ENCODE measurements around the gene DDR2. TPM values are rescaled to one million over a fixed set of nuclear protein-coding genes. Genes with fewer than 3 reads are reported as not detected.
"Not testable (repeated sequence)": the region's sequence is repeated elsewhere in the genome, so short reads cannot be mapped to it uniquely, and the experiment has no call there.

Gene DDR2
- total RNA-seq, 2 experiments from 2014 or later: 0.19 to 0.36 TPM

GRCh38 chr1:162788783-162789182 lies 156.5 kb downstream of the DDR2 start:
- POLR2A ChIA-PET; H3K4me1 Mint-ChIP-seq (ENCODE audit: low read depth); H3K36me3 Mint-ChIP-seq; CTCF ChIA-PET; H3K4me3 Mint-ChIP-seq; H3K27ac Mint-ChIP-seq; H3K27me3 Mint-ChIP-seq; H3K9me3 Mint-ChIP-seq; intact Hi-C loops (cut with micrococcal nuclease): not testable (repeated sequence)
- peak; percentile 13 for DNase-seq

GRCh38 chr1:162790303-162790984 lies 158.2 kb downstream of the DDR2 start, which contains the start of gene HSD17B7:
HSD17B7 (plus strand) TSS chr1:162790702; CDS start chr1:162790801, 99 bp downstream.
- H3K36me3 Mint-ChIP-seq; H3K27me3 Mint-ChIP-seq; POLR2A ChIA-PET; H3K9me3 Mint-ChIP-seq; CTCF ChIA-PET; H3K4me1 Mint-ChIP-seq (ENCODE audit: low read depth): not testable (repeated sequence)
- DNase-seq: peak; percentile 86
- Mint-ChIP-seq H3K27ac (peak within 1 kb of the TSS; percentile 92), H3K4me3 (peak within 1 kb of the TSS; percentile 90)
- intact Hi-C loops (cut with micrococcal nuclease): loop anchor here (5.0 kb wide), 1 partner anchor 228 kb away; the partner anchor contains the start of gene UAP1

- Mint-ChIP-seq H3K4me3 (peak overlapping the region; percentile 90), H3K27ac (peak overlapping the region; percentile 92)
- H3K9me3 Mint-ChIP-seq; H3K36me3 Mint-ChIP-seq; POLR2A ChIA-PET; H3K27me3 Mint-ChIP-seq; CTCF ChIA-PET; DNase-seq; H3K4me1 Mint-ChIP-seq (ENCODE audit: low read depth): not testable (repeated sequence)
- intact Hi-C loops (cut with micrococcal nuclease): loop anchor here (5.0 kb wide), 1 partner anchor 229 kb away; the partner anchor contains the start of gene UAP1
Observed at GRCh38 chr1:162790985-162791357, 158.7 kb downstream of the DDR2 start.

- H3K27ac Mint-ChIP-seq; CTCF ChIA-PET; DNase-seq; H3K9me3 Mint-ChIP-seq; POLR2A ChIA-PET; H3K4me1 Mint-ChIP-seq (ENCODE audit: low read depth); H3K27me3 Mint-ChIP-seq; H3K4me3 Mint-ChIP-seq: not testable (repeated sequence)
- peaks cover 25% of the 10 kb centered on the region for H3K36me3 Mint-ChIP-seq
- intact Hi-C loops (cut with micrococcal nuclease): loop anchor here (5.0 kb wide), 1 partner anchor 232 kb away; the partner anchor contains the start of gene UAP1
Observed at GRCh38 chr1:162794284-162794683, 162.0 kb downstream of the DDR2 start.

- H3K4me1 Mint-ChIP-seq (ENCODE audit: low read depth); H3K27ac Mint-ChIP-seq; DNase-seq; H3K4me3 Mint-ChIP-seq; H3K9me3 Mint-ChIP-seq; CTCF ChIA-PET; intact Hi-C loops (cut with micrococcal nuclease); H3K27me3 Mint-ChIP-seq; POLR2A ChIA-PET: not testable (repeated sequence)
- H3K36me3 Mint-ChIP-seq: peaks cover 43% of the 10 kb centered on the region
Observed at GRCh38 chr1:162796617-162797279, 164.5 kb downstream of the DDR2 start.

- peaks cover 53% of the 10 kb centered on the region for H3K36me3 Mint-ChIP-seq
- H3K27ac Mint-ChIP-seq; H3K9me3 Mint-ChIP-seq; H3K4me1 Mint-ChIP-seq (ENCODE audit: low read depth); H3K4me3 Mint-ChIP-seq; POLR2A ChIA-PET; DNase-seq; intact Hi-C loops (cut with micrococcal nuclease); H3K27me3 Mint-ChIP-seq: not testable (repeated sequence)
- CTCF ChIA-PET: interaction anchor here (2.2 kb wide), 1 partner anchor 187 kb away, joined by 8 read pairs; no protein-coding TSS in a partner anchor
Observed at GRCh38 chr1:162799995-162800830, 167.9 kb downstream of the DDR2 start.

GRCh38 chr1:162807503-162807902 lies 175.2 kb downstream of the DDR2 start:
- H3K27ac Mint-ChIP-seq; intact Hi-C loops (cut with micrococcal nuclease); H3K4me3 Mint-ChIP-seq; DNase-seq; H3K4me1 Mint-ChIP-seq (ENCODE audit: low read depth); H3K9me3 Mint-ChIP-seq; POLR2A ChIA-PET; CTCF ChIA-PET; H3K27me3 Mint-ChIP-seq: not testable (repeated sequence)
- peaks cover 60% of the 10 kb centered on the region for H3K36me3 Mint-ChIP-seq

- POLR2A ChIA-PET; H3K27ac Mint-ChIP-seq; intact Hi-C loops (cut with micrococcal nuclease); CTCF ChIA-PET; H3K27me3 Mint-ChIP-seq; H3K9me3 Mint-ChIP-seq; H3K4me1 Mint-ChIP-seq (ENCODE audit: low read depth); H3K4me3 Mint-ChIP-seq; DNase-seq: not testable (repeated sequence)
- peaks cover 30% of the 10 kb centered on the region for H3K36me3 Mint-ChIP-seq
Observed at GRCh38 chr1:162812357-162812756, 180.1 kb downstream of the DDR2 start.

- H3K4me1 Mint-ChIP-seq (ENCODE audit: low read depth): peaks cover 13% of the 10 kb centered on the region
- H3K27ac Mint-ChIP-seq; POLR2A ChIA-PET; intact Hi-C loops (cut with micrococcal nuclease); H3K4me3 Mint-ChIP-seq; DNase-seq; CTCF ChIA-PET; H3K36me3 Mint-ChIP-seq; H3K9me3 Mint-ChIP-seq: not testable (repeated sequence)
- peaks cover 13% of the 10 kb centered on the region for H3K27me3 Mint-ChIP-seq
Observed at GRCh38 chr1:162818136-162818535, 185.9 kb downstream of the DDR2 start.

- H3K4me1 Mint-ChIP-seq (ENCODE audit: low read depth): peaks cover 15% of the 10 kb centered on the region
- H3K27me3 Mint-ChIP-seq: peaks cover 15% of the 10 kb centered on the region
- H3K4me3 Mint-ChIP-seq; DNase-seq; POLR2A ChIA-PET; CTCF ChIA-PET; H3K9me3 Mint-ChIP-seq; intact Hi-C loops (cut with micrococcal nuclease); H3K27ac Mint-ChIP-seq; H3K36me3 Mint-ChIP-seq: not testable (repeated sequence)
Observed at GRCh38 chr1:162818666-162819065, 186.4 kb downstream of the DDR2 start.

- ChIA-PET POLR2A (no interaction called here), CTCF (interaction anchor here (1.1 kb wide), 1 partner anchor 25 kb away, joined by 3 read pairs; no protein-coding TSS in a partner anchor)
- Mint-ChIP-seq H3K4me1 (ENCODE audit: low read depth) (peaks cover 15% of the 10 kb centered on the region), H3K27me3 (peaks cover 30% of the 10 kb centered on the region), H3K27ac (no peak overlapping the region), H3K9me3 (no peaks in the 10 kb centered on the region), H3K36me3 (peaks cover under 1% of the 10 kb centered on the region), H3K4me3 (peak overlapping the region; percentile 36)
- intact Hi-C loops (cut with micrococcal nuclease): no loop called here
- DNase-seq: peak; percentile 10
Observed at GRCh38 chr1:162822391-162823200, 190.3 kb downstream of the DDR2 start.

GRCh38 chr1:162823231-162823630 lies 191.0 kb downstream of the DDR2 start:
- POLR2A ChIA-PET: no interaction called here
- Mint-ChIP-seq H3K4me1 (ENCODE audit: low read depth) (peaks cover 15% of the 10 kb centered on the region), H3K9me3 (no peaks in the 10 kb centered on the region), H3K4me3 (no peak overlapping the region), H3K27ac (no peak overlapping the region), H3K36me3 (no peaks in the 10 kb centered on the region), H3K27me3 (peaks cover 30% of the 10 kb centered on the region)
- CTCF ChIA-PET: no interaction called here
- intact Hi-C loops (cut with micrococcal nuclease): no loop called here
- DNase-seq: peak; percentile 31

Measured in activated CD4-positive, alpha-beta memory T cell treated with anti-CD3 and anti-CD28 coated beads for 36 hours (primary cell).